HT1080 (cell line): ENCODE data around the gene PANK4. TPM values are rescaled to one million over a fixed set of nuclear protein-coding genes. Genes with fewer than 3 reads are reported as not detected.

ENCODE experiments used
- DNase-seq: peaks from one replicate; pipeline ENCODE4 v3.0.0-alpha.2; 2015; ENCODE audit warnings: low read depth
- total RNA-seq: library from RNA; depleted of rRNA; stranded (reverse); fragments of >200 nt; shearing (Covaris generic); gene quantifications from 2 replicates; pipeline ENCODE4 v1.2.3, GENCODE V29; 2014

PANK4 gene
- total RNA-seq, 1 experiment from 2014 or later = 27.5 TPM

- no peak for DNase-seq
These were observed 46.0 kb downstream of the PANK4 start for GRCh38 chr1:2480236-2480985.

- DNase-seq = no peak
These were observed 46.8 kb downstream of the PANK4 start for GRCh38 chr1:2479618-2480017.

- DNase-seq = no peak
These were observed 47.2 kb downstream of the PANK4 start for GRCh38 chr1:2479186-2479585.

- no peak for DNase-seq
These were observed 48.5 kb downstream of the PANK4 start for GRCh38 chr1:2477791-2478499.

- no peak for DNase-seq
These were observed 49.1 kb downstream of the PANK4 start for GRCh38 chr1:2477309-2477708.

DNA sequence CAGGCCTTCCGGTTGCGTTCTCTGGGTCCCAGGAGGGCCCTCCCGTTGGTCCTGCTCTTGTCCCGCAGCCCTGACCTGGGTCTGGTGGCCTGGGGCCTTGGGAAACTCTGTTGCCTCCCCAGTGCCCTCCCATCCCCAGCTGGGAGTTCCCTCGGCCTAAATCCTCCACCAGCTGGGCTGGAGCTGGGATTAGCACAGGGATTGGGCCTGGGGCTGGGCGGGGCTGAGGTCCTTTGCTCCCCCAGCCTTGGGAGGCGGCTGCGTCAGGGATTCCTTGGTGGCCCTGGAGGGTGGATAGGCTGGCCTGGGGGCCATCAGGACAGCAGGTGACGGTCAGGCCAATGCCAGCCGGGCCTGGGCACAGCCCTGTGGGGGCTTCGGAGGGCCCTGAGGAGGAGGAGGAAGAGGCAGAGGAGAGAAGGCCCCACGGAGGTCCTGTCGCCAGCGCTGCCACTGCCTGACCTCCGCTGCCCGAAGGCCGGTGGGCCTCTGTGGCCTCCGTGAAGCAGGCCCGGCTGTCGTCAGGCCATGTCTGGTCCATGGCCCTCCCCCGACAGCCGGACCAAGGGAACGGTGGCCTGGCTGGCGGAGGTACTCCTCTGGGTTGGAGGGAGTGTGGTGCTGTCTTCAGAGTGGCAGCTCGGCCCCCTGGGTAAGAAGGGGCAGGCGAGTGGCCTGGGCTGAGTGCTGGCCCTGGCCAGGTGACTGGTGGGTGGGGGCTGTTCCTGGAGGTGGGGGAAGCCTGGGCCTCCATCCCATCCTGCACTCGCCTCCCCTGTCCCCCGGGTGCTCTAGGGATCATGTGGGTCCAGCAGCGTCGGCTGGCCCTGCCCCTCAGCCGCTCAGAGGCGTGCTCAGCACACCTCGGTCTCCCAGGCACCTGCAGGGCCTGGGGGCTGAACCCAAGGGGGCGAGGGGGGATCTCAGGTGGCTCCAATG, 50.1 kb downstream of the PANK4 start, which contains the start of gene PLCH2:
PLCH2 (plus strand) TSS at position 229 of the 939 bp plus-strand sequence; CDS start at position 529, 300 bp downstream.
- DNase-seq = no peak

- DNase-seq = no peak
These were observed 50.8 kb downstream of the PANK4 start for GRCh38 chr1:2475571-2475970.

DNA sequence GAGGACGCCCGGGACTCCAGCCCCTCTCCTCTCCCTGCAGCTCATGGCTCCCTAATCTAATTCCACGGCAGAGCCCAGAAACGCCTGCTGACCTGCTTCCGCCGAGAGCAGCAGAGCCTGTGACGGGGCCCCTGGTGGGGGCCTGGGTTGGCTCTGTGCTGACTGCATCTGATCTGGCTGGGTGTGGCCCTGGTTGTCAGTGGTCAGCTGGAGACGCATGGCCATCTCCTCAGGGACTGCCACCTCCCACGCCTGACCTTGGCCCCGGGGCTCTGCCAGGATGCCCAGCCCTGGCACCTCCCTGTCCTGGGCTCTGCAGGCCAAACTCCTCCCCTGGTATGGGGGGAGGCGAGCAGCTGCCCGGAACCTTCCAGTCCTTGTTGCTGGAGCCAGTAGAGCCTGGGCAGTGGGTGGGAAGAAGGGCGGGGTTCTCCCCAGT, 51.4 kb downstream of the PANK4 start:
- DNase-seq = no peak

- DNase-seq = no peak
These were observed 52.1 kb downstream of the PANK4 start for GRCh38 chr1:2474104-2474844.

- DNase-seq = no peak
These were observed 53.2 kb downstream of the PANK4 start for GRCh38 chr1:2473198-2473597.

- DNase-seq = no peak
These were observed 53.7 kb downstream of the PANK4 start for GRCh38 chr1:2472561-2473177.

DNA sequence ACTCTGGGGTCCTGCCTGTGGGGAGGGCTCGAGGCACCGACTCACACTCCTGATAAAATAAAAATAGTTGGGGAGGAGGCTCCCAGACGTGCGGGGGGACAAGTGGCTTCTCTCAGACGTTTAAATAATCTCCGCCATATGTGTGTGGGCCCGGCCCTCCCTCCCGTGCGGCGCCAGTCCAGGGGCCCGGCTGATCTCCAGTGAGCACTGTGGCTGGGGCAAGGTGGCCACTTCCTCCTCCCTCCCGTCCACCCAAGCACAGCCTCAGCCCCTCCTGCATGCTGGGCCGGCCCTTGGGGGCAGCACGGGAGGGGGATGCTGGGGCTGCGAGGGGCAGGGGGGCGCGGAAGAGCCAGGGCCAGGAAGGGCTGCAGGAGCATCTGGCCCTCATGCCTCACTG, 54.3 kb downstream of the PANK4 start:
- no peak for DNase-seq

GRCh38 chr1:2471587-2472001, 54.8 kb downstream of the PANK4 start:
- DNase-seq = no peak

DNA sequence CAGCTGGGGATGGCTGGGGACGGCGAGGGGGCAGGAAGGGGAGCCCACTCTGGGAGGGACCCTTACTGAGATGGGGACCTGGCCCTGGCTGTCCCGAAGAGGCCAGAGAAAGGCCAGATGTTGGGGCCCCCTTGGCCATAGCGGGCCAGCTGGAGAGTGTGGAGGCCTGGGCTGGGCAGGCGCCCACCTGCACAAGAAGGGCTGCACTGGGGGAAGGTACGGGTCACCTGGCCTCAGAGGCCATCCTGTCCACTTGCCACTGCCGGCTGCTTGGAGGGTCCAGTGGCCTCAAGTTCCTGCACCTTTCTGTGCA, 55.3 kb downstream of the PANK4 start:
- no peak for DNase-seq

- DNase-seq = no peak
These were observed 55.9 kb downstream of the PANK4 start for GRCh38 chr1:2470290-2471158.

GRCh38 chr1:2469103-2469940, 57.1 kb downstream of the PANK4 start:
- DNase-seq = no peak

DNA sequence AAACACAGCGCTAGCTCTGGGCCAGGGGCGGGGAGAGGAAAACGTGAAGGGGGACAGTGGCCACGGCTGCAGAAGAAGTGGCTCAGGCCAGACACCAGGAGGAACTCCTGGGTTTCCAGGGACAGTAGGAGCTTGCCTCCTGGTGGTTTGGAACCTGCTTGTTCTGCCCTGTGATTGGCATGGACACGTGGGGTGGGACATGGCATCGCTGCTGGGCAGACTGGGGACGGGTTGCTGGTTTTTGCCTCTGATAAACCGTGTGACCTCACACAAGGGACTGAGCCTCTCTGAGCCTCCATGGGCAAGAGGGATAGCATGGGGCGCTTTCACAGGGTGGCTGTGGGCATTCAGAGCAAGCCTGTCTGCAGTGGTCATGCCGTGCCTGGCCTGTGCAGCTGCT, 57.9 kb downstream of the PANK4 start:
- DNase-seq = no peak

DNA sequence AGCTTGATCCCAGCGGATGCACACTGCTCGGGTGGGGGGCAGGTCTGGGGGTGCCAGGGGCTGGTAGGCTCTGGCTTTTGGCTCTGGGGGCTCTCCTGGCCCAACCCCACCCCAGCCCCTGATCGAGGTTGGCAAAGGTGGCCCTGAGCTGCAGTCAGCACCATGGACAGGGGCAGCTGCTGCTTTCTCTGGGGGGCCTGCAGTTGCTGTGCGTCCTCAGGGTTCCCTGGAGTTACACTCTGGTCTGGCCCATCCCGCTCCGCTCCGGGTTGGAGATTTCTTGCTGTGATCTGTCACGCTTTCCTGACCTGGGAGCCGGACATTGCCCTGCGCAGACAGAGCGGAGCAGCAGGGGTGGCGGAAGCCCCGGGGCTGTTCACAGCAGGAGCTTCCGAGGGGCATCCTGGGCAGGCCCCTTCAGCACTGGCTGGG, 58.3 kb downstream of the PANK4 start:
- no peak for DNase-seq
